Transverse colon (tissue), 4 donors: ENCODE data around the gene SLC35E4.

Experiments used
- CTCF ChIP-seq, 5 experiments: fragments of 200-600 bp in 3 of 5; fragments of 450-650 bp in 2 of 5; sonication (generic) in 3 of 5; IDR thresholded peaks; 1 replicate in 2 of 5; 2 replicates in 3 of 5; pipeline ENCODE4 v1.5.1; 2016 to 2017; ENCODE audit warnings: antibody characterized with exemption in 5 of 5, inconsistent platforms in 3 of 5, mild to moderate bottlenecking in 2 of 5, moderate library complexity in 1 of 5
- POLR2A ChIP-seq: fragments of 450-650 bp; IDR thresholded peaks from one replicate; pipeline ENCODE4 v1.6.1; 2016; ENCODE audit warnings: antibody characterized with exemption, mild to moderate bottlenecking, moderate library complexity
- POLR2AphosphoS5 ChIP-seq, 3 donors: sonication (generic); formaldehyde crosslinking; IDR thresholded peaks; one replicate each; pipeline ENCODE4 v1.6.1; 2016; ENCODE audit warnings: antibody characterized with exemption in 3 of 3

GRCh38 chr22:30665266-30665665, 29.7 kb downstream of the SLC35E4 start:
- TF ChIP-seq POLR2AphosphoS5 (IDR thresholded peaks at IDR 0.05) (no peak), CTCF (IDR thresholded peaks at IDR 0.05) (no peak), POLR2A (no peak)
